GM18505 (cell line): ENCODE results near the gene PPHLN1.
"Not testable (repeated sequence)": the region's sequence is repeated elsewhere in the genome, so short reads cannot be mapped to it uniquely, and the experiment has no call there.

ENCODE experiments used
- ATAC-seq: cut with Tn5 transposase; IDR thresholded peaks from one replicate; pipeline ENCODE4 v1.9.1; 2021; ENCODE audit not compliant: unreplicated experiment
- POLR2A ChIP-seq: IDR thresholded peaks from 4 replicates; pipeline ENCODE4 v1.6.1; 2011; ENCODE audit warnings: borderline replicate concordance; ENCODE audit not compliant: insufficient read depth, insufficient read length; ENCODE audit errors: extremely low read depth

Gene PPHLN1

DNA sequence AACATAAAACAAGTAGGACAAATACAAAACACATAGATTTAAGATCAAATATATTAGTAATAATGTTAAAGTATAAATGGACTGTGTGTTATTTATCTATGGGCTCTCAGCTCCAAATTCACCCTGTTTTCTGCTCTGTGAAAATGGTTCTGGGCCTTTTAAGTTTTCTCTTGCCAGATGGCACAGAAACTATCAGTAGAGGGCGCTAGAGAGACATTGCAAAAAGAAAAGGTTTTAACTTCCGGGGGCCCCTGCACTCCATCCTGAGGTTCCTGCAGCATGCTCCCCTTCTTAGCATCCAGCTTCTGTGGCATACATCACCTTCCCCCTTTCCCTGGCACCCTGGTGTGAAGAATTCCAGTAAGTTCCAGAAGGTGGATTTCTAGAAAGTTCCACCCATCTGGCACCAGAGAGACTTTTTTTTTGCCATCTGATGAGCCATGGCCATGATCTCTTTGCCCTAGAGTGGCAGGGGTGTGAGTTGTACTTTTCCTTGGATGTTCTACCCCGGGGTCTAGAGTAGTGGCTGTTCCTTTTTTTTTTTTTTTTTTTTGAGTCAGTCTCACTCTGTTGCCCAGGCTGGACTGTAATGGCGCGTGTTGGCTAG, 29.4 kb upstream of the PPHLN1 start:
- no peak for TF ChIP-seq POLR2A
- ATAC-seq, result no peak

DNA sequence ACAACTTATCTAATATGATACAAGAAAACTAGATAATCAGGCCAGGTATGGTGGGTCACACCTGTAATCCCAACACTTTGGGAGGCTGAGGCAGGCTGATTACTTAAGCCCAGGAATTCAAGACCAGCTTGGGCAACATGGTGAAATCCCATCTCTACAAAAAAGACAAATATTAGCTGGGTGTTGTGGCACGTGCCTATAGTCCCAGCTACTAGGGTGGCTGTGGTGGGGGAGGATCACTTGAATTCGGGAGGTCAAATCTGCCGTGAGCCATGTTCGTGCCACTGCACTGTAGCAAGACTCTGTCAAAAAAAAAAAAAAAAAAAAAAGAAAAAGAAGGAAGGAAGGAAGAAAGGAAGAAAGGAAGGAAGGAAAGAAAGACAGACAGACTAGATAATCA, 27.1 kb upstream of the PPHLN1 start:
- ATAC-seq, result no peak

DNA sequence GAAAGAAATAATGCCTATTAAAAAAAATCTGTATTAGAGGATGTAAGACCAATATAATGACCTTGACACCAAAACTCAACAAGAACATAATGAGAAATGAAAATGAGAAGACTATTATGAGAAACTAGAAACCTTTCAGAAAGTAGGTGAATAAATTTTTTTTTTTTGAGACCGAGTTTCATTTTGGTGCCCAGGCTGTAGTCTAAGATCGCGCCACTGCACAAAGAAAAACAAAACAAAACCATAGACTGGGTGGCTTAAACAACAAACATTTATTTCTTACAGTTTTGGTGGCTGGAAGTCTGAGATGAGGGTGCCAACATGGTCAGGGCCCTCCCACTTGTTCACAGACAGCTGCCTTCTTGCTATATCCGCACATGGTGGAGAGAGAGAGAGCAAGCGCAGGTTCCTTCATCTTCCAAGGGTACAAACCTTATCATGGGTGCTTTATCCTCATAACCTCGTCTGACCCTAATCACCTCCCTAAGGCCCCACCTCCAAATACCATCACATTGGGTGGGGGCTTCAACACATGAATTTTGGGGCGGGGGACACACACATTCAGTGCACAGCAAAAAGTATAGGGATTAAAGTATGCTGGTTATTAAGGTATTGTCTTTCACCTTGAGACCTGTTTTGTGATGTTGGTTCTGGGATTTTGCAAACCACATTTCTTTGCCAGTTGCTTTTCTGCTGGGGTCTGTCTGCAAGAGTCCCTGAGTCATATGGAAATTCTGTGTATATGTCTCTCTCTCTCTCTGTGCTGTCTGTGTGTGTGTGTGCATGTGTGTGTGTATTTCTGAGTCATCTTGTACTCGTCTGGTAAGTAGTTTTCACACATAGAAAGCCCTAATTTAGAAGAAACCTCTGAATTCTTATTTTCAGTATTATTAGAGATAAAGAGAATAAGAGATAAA, 26.3 kb upstream of the PPHLN1 start:
- peak; percentile 87 for ATAC-seq
- TF ChIP-seq POLR2A, result no peak

More for the DNA sequence above, 27.1 kb upstream of the PPHLN1 start:
- TF ChIP-seq POLR2A, result no peak

DNA sequence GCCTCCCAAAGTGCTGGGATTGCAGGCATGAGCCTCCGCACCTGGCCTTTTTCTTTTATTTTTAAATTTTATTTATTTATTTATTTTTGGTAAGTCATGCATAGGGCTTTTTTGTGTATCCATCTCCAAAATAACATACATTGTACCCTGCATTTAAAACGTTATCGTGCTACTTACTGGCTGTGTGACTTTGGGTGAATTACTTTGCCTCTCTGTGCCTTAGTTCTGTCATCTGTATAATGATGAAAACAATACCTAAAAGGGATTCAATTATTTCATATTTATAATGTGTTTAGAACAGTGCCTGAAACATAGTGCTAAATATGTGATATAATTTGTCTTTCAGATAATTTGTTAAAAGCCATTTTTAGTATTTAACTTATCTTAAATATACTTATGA, 19.7 kb upstream of the PPHLN1 start:
- no peak for ATAC-seq
- no peak for TF ChIP-seq POLR2A

DNA sequence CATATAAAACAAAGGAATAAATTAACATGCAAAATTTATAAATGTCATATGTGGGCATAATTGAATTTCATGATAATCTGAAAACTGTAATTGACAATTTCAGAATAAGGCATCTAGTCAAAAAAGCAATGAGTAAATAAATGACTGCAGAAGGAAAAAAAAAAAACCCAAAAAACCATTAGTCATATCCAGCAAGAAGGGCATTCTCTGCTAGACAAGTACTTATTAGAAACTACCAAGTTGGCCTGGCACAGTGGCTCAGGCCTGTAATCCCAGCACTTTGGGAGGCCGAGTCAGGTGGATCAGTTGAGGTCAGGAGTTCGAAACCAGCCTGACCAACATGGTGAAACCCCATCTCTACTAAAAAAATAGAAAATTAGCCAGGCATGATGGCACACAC, 17.6 kb upstream of the PPHLN1 start:
- no peak for ATAC-seq
- TF ChIP-seq POLR2A, result no peak

DNA sequence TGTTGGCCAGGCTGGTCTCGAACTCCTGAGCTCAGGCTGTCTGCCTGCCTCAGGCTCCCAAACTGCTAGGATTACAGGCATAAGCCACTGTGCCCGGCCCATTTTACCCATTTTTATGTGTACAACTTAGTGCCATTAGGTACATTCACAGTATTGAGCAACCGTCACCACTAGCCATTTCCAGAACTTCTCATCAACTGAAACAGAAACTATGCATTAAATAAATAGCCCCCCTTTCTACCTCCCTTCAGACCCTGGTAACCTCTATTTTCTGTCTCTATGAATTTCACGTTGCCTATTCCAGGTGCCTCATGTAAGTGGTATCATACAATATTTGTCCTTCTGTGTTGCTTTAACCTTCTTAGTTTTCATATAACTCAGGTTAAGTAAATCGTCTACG, 16.0 kb upstream of the PPHLN1 start:
- no peak for TF ChIP-seq POLR2A
- ATAC-seq, result no peak

DNA sequence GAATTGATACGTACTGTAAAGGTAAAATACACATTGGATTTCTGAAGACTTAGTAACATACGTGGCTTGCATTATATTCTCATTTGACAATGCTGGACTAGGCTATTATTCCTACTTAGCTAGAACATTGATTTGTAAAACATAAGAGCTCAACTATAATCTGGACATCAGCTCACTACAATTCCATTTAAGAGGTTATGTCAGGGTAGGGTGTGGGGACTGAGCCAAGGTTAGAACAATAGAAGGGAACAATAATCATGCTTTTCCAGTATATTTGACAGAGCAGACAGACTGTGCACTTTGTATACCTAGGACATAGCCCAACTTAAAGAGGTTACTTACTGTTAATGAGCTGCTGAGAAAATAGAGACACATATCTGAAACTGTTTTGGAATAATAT, 10.9 kb upstream of the PPHLN1 start:
- no peak for TF ChIP-seq POLR2A
- ATAC-seq, result no peak

DNA sequence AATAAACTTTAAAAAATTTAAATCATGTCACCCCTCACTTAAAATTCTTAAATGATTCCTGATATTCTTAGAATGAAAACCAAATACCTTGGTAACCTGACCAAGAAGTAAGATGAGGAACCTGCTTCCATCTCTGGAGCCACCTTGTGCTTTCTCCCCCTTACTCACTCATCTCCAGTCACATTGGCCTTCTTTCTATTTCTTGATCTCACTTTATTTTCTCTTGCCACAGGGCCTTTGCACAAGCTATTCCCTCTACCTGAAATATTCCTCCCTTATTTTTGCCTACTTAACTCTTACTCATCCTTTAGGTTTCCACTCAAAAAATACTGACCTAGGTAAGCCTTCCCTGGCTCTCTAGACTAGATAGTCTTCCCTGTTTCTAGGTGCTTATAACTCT, 5.2 kb upstream of the PPHLN1 start:
- ATAC-seq, result no peak
- TF ChIP-seq POLR2A, result no peak

DNA sequence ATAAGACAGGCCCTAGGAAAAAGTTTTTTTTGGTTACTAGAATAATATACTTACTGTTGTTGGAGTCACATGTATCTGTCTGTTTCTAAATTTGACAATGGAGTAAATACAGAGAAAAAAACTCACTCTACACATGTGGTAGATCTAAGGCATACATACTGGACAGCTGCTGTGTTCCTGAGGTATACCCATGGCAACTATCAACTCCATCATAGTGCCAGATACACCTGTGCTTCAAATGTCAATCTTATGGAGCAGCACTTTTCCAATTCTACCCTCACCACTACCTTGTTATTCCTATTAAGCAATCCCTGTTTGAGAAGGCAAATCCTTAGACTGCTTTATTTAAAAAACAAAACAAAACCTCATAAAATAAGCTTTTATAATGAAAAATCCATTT, 3.4 kb upstream of the PPHLN1 start:
- ATAC-seq, result no peak
- no peak for TF ChIP-seq POLR2A

DNA sequence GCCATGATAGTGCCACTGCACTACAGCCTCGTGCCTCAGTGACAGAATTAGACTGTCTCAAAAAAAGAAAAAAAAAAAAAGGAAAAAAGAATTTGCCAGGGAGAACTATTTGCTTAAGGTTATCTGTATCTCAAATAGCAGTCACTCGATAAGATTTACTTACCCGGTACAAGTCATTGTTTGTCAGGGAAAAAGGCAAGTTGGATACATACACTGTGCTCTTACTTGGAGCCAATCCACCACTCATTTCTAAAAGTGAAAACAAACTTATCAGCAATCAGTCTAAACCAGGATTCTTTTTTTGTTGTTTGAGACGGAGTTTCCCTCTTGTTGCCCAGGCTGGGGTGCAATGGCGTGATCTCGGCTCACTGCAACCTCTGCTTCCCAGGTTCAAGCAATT, 2.1 kb upstream of the PPHLN1 start:
- no peak for TF ChIP-seq POLR2A
- no peak for ATAC-seq

DNA sequence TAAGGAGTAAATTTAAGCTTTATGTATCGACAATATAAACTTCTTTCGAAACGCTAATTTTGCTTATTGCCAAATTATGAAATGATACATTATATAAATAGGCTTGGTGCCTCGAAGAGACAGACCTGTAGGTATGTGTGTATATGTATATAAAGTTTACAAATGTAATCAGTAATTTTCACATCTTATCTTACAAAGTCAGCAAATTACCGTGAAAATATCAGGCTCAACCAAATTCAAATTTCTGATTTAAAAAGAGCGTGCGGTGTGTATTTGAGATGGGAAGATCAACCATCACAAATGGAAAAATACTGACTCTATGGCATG, 678 bp upstream of the PPHLN1 start:
- TF ChIP-seq POLR2A, result no peak
- ATAC-seq, result no peak

DNA sequence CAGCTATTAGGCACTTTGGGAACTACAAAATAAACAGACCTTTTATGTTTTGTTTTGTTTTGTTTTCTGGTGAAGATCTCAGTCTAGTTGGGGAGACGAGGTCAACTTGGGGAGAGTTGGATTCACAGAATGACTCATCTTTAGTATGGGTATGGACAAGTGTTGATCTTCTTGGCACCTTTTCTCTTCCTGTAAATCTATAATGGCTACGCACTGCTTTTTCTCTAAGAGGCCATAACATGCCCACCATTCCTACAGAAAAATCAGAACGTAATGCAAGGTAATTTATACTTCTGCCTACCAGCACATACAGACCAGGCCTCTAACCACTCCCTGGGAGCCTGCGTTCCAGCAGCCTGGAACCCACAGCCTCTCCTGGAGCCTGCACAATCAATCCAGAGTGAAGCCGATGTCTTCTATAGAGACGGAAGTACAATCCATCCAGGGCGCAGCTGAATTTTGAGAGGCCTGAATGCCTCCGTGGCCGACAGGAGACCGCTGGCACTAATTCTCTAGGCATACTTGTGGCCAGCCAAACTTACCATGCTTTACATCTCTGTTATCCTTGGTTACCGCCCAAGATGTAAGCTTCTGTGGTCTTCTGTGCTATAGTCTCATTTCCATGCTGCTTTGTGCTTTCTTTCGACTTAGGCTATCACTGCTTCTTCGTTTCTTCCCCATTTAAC, 717 bp downstream of the PPHLN1 start:
- peak; percentile 13 for ATAC-seq
- no peak for TF ChIP-seq POLR2A

DNA sequence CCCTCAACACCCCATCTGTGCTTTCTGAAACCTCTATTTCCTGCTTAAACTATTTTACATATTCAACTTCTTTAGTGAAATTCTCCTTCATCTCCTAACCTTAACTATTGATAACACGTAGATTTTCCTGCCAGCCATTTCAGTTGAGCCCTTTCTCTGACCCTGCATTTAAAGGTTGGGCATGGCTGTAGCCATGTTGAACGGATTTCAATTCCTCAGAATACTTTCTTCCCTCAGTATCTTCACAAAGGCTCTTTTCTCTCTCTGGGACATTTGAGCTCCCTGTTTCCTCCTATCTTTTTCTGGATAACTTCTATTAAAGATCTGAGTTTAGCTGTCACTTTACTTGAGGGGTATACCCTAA, 1.2 kb downstream of the PPHLN1 start:
- no peak for TF ChIP-seq POLR2A
- ATAC-seq, result no peak

DNA sequence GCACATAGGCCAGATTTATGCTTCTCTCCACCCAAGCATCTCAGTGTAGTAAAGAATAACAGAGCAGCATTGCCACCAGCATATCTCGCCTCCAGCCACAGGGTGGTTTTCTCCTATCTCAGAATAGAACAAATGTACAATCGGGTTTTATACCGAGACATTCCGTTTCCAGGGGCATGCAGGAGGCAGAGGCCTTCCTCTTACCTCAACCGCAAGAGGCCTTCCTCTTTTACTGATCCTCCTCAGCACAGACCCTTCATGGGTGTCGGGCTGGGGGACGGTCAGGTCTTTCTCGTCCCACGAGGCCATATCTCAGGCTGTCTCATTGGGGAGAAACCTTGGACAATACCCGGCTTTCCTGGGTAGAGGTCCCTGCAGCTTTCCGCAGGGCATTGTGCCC, 4.1 kb downstream of the PPHLN1 start:
- not testable (repeated sequence) for ATAC-seq
